H9 (cell line): Measurements from ENCODE around the gene RBM38. TPM values are rescaled to one million over a fixed set of nuclear protein-coding genes. Genes with fewer than 3 reads are reported as not detected.

Source experiments
- DNase-seq: peaks from one replicate; pipeline ENCODE4 v3.0.0-alpha.2; 2017
- H2AFZ ChIP-seq: one replicate; pipeline ENCODE4 v1.6.1; 2013; ENCODE audit warnings: mild to moderate bottlenecking, low read length, control low read depth, moderate library complexity
- H2AK5ac ChIP-seq: 2 replicates; pipeline ENCODE4 v1.6.1; 2013; ENCODE audit warnings: low read length, control low read depth, mixed read lengths; ENCODE audit not compliant: insufficient read length
- H2BK120ac ChIP-seq: one replicate; pipeline ENCODE4 v1.6.1; 2013; ENCODE audit warnings: low read depth, mild to moderate bottlenecking, low read length, control low read depth, inconsistent platforms; ENCODE audit not compliant: poor library complexity, severe bottlenecking
- H2BK12ac ChIP-seq: 2 replicates; pipeline ENCODE4 v1.6.1; 2013; ENCODE audit warnings: low read length, control low read depth, mixed read lengths, low read depth; ENCODE audit not compliant: insufficient read length
- H2BK15ac ChIP-seq: 2 replicates; pipeline ENCODE4 v1.6.1; 2013; ENCODE audit warnings: low read depth, low read length, control low read depth
- H2BK20ac ChIP-seq: one replicate; pipeline ENCODE4 v1.6.1; 2013; ENCODE audit warnings: low read depth, mild to moderate bottlenecking, low read length, control low read depth, inconsistent platforms; ENCODE audit not compliant: poor library complexity, severe bottlenecking
- H2BK5ac ChIP-seq: 2 replicates; pipeline ENCODE4 v1.6.1; 2013; ENCODE audit warnings: low read length, control low read depth, mixed read lengths; ENCODE audit not compliant: insufficient read length
- H3K14ac ChIP-seq: 2 replicates; pipeline ENCODE4 v1.6.1; 2013; ENCODE audit warnings: low read length, control low read depth; ENCODE audit not compliant: insufficient read depth
- H3K18ac ChIP-seq: 2 replicates; pipeline ENCODE4 v1.6.1; 2013; ENCODE audit warnings: low read depth, mild to moderate bottlenecking, mixed read lengths, low read length, control low read depth; ENCODE audit not compliant: insufficient read length
- H3K23ac ChIP-seq: 2 replicates; pipeline ENCODE4 v1.6.1; 2013; ENCODE audit warnings: low read length, control low read depth, mixed read lengths, low read depth; ENCODE audit not compliant: insufficient read length
- H3K23me2 ChIP-seq: 2 replicates; pipeline ENCODE4 v1.6.1; 2013; ENCODE audit warnings: low read depth, mild to moderate bottlenecking, mixed read lengths, low read length, control low read depth; ENCODE audit not compliant: insufficient read length, poor library complexity, severe bottlenecking
- H3K27ac ChIP-seq: 2 replicates; pipeline ENCODE4 v1.5.1; 2013; ENCODE audit warnings: low read length, control low read depth, mixed read lengths, low read depth; ENCODE audit not compliant: insufficient read length
- H3K27me3 ChIP-seq: 2 replicates; pipeline ENCODE4 v1.6.1; 2013; ENCODE audit warnings: low read length, control low read depth, inconsistent platforms; ENCODE audit not compliant: insufficient read depth
- H3K4ac ChIP-seq: 2 replicates; pipeline ENCODE4 v1.6.1; 2013; ENCODE audit warnings: low read depth, mild to moderate bottlenecking, control low read depth, inconsistent platforms, low read length, moderate library complexity
- H3K4me1 ChIP-seq: 2 replicates; pipeline ENCODE4 v1.6.1; 2013; ENCODE audit warnings: low read length, control low read depth, inconsistent platforms; ENCODE audit not compliant: insufficient read depth
- H3K4me2 ChIP-seq: 2 replicates; pipeline ENCODE4 v1.6.1; 2013; ENCODE audit warnings: low read length, control low read depth, mixed read lengths; ENCODE audit not compliant: insufficient read length, insufficient read depth
- H3K56ac ChIP-seq: 2 replicates; pipeline ENCODE4 v1.6.1; 2013; ENCODE audit warnings: low read depth, mild to moderate bottlenecking, mixed read lengths, low read length, control low read depth; ENCODE audit not compliant: insufficient read length
- H3K79me1 ChIP-seq: 2 replicates; pipeline ENCODE4 v1.6.1; 2013; ENCODE audit warnings: low read depth, mild to moderate bottlenecking, moderate library complexity, low read length, control low read depth, inconsistent platforms; ENCODE audit not compliant: insufficient read depth, poor library complexity, severe bottlenecking
- H3K79me2 ChIP-seq: 2 replicates; pipeline ENCODE4 v1.6.1; 2013; ENCODE audit warnings: low read length, control low read depth, inconsistent platforms; ENCODE audit not compliant: insufficient read depth
- H3K9ac ChIP-seq: 2 replicates; pipeline ENCODE4 v1.6.1; 2013; ENCODE audit warnings: low read length, control low read depth, mixed read lengths; ENCODE audit not compliant: insufficient read length; ENCODE audit errors: extremely low read depth
- H3K9me3 ChIP-seq: one replicate; pipeline ENCODE4 v1.6.1; 2013; ENCODE audit warnings: low read depth, low read length, inconsistent platforms; ENCODE audit not compliant: control insufficient read depth
- H3T11ph ChIP-seq: one replicate; pipeline ENCODE4 v1.6.1; 2013; ENCODE audit warnings: mild to moderate bottlenecking, low read length, control low read depth, inconsistent platforms
- H4K20me1 ChIP-seq: one replicate; pipeline ENCODE4 v1.6.1; 2013; ENCODE audit not compliant: control insufficient read depth, insufficient read length, insufficient read depth
- H4K5ac ChIP-seq: 2 replicates; pipeline ENCODE4 v1.6.1; 2013; ENCODE audit warnings: low read depth, mild to moderate bottlenecking, mixed read lengths, low read length, control low read depth; ENCODE audit not compliant: insufficient read length
- H4K8ac ChIP-seq: replicated peaks from 2 replicates; pipeline ENCODE4 v1.6.1; 2013; ENCODE audit warnings: low read length, control low read depth, mixed read lengths, low read depth; ENCODE audit not compliant: insufficient read length
- H4K91ac ChIP-seq: 2 replicates; pipeline ENCODE4 v1.6.1; 2013; ENCODE audit warnings: low read depth, mild to moderate bottlenecking, moderate library complexity, mixed read lengths, low read length, control low read depth; ENCODE audit not compliant: insufficient read length
- H3K27ac Mint-ChIP-seq, 3 experiments: 2 replicates in 2 of 3; 3 replicates in 1 of 3; pipeline ENCODE4 v1.8.0; 2020 to 2021; ENCODE audit warnings: mixed read lengths in 3 of 3, mild to moderate bottlenecking in 1 of 3, moderate library complexity in 1 of 3
- H3K27me3 Mint-ChIP-seq: 2 replicates; pipeline ENCODE4 v1.8.0; 2021; ENCODE audit warnings: low read depth, mild to moderate bottlenecking, moderate library complexity, mixed read lengths
- H3K36me3 Mint-ChIP-seq, 3 experiments: 2 replicates in 2 of 3; 3 replicates in 1 of 3; pipeline ENCODE4 v1.8.0; 2020 to 2021; ENCODE audit warnings: low read depth in 3 of 3, mixed read lengths in 3 of 3; ENCODE audit not compliant: insufficient read depth in 1 of 3
- H3K4me1 Mint-ChIP-seq, 2 experiments: 2 replicates each; pipeline ENCODE4 v1.8.0; 2020; ENCODE audit warnings: mixed read lengths in 2 of 2
- H3K4me3 Mint-ChIP-seq, 2 experiments: 2 replicates in 1 of 2; 3 replicates in 1 of 2; pipeline ENCODE4 v1.8.0; 2020 to 2021; ENCODE audit warnings: mild to moderate bottlenecking in 2 of 2, mixed read lengths in 2 of 2, moderate library complexity in 1 of 2
- H3K9me3 Mint-ChIP-seq, 2 experiments: 2 replicates in 1 of 2; 3 replicates in 1 of 2; pipeline ENCODE4 v1.8.0; 2020; ENCODE audit warnings: mild to moderate bottlenecking in 2 of 2, mixed read lengths in 2 of 2, moderate library complexity in 1 of 2
- WGBS: extraction: QIAGEN DNeasy Blood & Tissue Kit; methylation state at CpG from one replicate; pipeline ENCODE4 v1.1.7; 2013; ENCODE audit warnings: missing lambda C conversion rate, low lambda C conversion rate, mixed read lengths; ENCODE audit not compliant: insufficient read length; ENCODE audit errors: extremely low coverage; 5-methylcytosine and 5-hydroxymethylcytosine counted together
- total RNA-seq: library from RNA; stranded (reverse); gene quantifications from 2 replicates; pipeline ENCODE4 v1.2.1, GENCODE V29; 2021
- TF ChIP-seq, protein P1 (sequence below): fragments of 200-600 bp; sonication (generic); conservative IDR thresholded peaks from 3 replicates; pipeline ENCODE4 v1.8.0; 2021; ENCODE audit warnings: antibody characterized with exemption, mild to moderate bottlenecking

RBM38 gene
- total RNA-seq, 1 experiment from 2014 or later = 66.8 TPM

DNA sequence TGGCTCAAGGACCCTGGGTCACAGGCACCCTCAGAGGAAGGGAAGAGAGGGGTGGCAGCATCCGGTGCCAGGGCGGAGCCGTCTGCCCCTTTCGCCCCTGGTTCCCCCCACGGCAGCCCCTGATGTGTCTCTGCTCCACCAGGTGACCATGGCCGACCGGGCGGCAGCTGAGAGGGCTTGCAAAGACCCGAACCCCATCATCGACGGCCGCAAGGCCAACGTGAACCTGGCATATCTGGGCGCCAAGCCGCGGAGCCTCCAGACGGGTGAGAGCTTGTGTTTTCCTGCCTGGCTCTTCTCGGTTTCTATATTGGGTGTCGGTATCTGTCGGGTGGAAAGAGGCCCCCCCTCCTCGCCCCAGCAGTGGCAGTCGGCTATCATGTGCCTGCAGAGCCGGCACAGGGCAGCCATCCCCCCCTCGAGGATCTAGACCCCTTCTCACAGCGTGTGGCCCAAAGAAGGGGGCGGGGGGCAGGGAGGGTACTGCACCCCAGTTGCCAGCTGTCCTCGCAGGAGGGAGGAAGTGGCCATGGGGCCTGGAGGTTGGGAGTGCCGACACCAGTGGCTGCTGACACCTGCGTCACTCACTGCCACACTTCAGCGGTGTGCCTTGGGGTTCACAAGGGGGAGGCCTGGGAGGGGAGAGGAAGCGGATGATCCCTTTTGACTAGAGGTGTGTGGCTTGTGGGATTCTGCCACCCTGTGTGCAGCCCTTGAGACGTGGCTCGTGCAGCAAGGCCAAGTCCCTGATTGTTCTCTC, 1.5 kb downstream of the RBM38 start:
- Histone ChIP-seq H2BK5ac (no peak overlapping the region), H3K9me3 (no peaks in the 10 kb centered on the region), H4K5ac (no peak overlapping the region), H3T11ph (no peak overlapping the region), H3K79me2 (no peaks in the 10 kb centered on the region; the same call in 1 of the 2 replicates), H3K27me3 (no peaks in the 10 kb centered on the region), H3K18ac (no peak overlapping the region), H4K91ac (no peak overlapping the region), H2BK120ac (no peak overlapping the region), H2AFZ (no peak overlapping the region), H4K20me1 (no peaks in the 10 kb centered on the region), H2AK5ac (no peak overlapping the region), H3K23me2 (peaks cover 24% of the 10 kb centered on the region), H2BK15ac (no peak overlapping the region), H2BK12ac (no peak overlapping the region), H3K56ac (no peak overlapping the region), H3K4me1 (no peaks in the 10 kb centered on the region), H3K79me1 (peaks cover 6% of the 10 kb centered on the region), H4K8ac (no peak overlapping the region), H3K9ac (no peak overlapping the region), H3K4me2 (peak overlapping the region; percentile 65), H3K4ac (no peak overlapping the region), H3K27ac (no peak overlapping the region), H2BK20ac (no peak overlapping the region), H3K23ac (no peak overlapping the region), H3K14ac (no peak overlapping the region; the same call in 1 of the 2 replicates)
- DNase-seq = no peak
- H3K27ac Mint-ChIP-seq = peak overlapping the region; percentile 49 to 87 (median 80); a peak in 4 of 7 replicates
- H3K9me3 Mint-ChIP-seq = no peaks in the 10 kb centered on the region
- WGBS = no CpG with 5 or more reads among the region's 33 CpGs
- H3K27me3 Mint-ChIP-seq = peaks cover 6% of the 10 kb centered on the region
- H3K36me3 Mint-ChIP-seq = peaks cover 23 to 44% (median 42%) of the 10 kb centered on the region in 3 experiments
- TF ChIP-seq, protein P1, sequence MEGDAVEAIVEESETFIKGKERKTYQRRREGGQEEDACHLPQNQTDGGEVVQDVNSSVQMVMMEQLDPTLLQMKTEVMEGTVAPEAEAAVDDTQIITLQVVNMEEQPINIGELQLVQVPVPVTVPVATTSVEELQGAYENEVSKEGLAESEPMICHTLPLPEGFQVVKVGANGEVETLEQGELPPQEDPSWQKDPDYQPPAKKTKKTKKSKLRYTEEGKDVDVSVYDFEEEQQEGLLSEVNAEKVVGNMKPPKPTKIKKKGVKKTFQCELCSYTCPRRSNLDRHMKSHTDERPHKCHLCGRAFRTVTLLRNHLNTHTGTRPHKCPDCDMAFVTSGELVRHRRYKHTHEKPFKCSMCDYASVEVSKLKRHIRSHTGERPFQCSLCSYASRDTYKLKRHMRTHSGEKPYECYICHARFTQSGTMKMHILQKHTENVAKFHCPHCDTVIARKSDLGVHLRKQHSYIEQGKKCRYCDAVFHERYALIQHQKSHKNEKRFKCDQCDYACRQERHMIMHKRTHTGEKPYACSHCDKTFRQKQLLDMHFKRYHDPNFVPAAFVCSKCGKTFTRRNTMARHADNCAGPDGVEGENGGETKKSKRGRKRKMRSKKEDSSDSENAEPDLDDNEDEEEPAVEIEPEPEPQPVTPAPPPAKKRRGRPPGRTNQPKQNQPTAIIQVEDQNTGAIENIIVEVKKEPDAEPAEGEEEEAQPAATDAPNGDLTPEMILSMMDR = no peak
- H3K4me3 Mint-ChIP-seq = peak overlapping the region; percentile 83 to 91
- H3K4me1 Mint-ChIP-seq = peaks cover 40 to 53% of the 10 kb centered on the region in 2 experiments
